ENCODE data around the gene POLK.
A peak's percentile ranks its signal among the peaks of the same experiment; 100 is the strongest.

Gene POLK

DNA sequence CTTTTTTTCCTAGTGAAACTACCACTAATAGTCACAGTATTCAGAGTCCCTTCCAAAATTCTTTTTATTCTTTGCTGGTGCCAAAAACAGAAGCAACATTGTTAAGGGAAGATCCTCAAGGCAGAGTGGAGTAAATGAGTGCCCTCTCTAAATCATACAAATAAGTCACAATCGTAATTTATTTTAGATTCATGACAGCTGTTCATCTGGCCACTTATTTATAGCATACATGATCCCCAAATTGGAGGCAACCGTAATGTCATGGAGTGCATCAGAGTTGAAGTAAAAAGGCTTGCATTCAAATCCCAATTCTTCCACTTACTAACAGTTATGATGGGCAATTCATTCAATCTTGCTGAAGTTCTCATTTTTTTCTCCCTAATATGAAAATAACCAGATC is 33.4 kb downstream of the POLK start:
- no peak for DNase-seq (ENCODE audit: low read depth)

DNA sequence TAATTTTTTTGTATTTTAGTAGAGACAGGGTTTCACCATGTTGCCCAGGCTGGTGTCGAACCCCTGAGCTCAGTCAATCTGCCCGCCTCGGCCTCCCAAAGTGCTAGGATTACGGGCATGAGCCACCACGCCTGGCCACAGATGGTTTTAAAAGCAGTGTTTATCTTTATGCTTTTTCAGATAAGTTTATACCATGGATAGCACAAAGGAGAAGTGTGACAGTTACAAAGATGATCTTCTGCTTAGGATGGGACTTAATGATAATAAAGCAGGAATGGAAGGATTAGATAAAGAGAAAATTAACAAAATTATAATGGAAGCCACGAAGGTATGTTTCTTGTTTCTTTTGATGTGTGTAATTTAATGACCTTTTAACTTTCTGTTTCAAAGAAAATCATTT is 35.1 kb downstream of the POLK start:
- H3K4me3 ChIP-seq (ENCODE audit: low read length), result no peak overlapping the region
- TF ChIP-seq, protein P1, sequence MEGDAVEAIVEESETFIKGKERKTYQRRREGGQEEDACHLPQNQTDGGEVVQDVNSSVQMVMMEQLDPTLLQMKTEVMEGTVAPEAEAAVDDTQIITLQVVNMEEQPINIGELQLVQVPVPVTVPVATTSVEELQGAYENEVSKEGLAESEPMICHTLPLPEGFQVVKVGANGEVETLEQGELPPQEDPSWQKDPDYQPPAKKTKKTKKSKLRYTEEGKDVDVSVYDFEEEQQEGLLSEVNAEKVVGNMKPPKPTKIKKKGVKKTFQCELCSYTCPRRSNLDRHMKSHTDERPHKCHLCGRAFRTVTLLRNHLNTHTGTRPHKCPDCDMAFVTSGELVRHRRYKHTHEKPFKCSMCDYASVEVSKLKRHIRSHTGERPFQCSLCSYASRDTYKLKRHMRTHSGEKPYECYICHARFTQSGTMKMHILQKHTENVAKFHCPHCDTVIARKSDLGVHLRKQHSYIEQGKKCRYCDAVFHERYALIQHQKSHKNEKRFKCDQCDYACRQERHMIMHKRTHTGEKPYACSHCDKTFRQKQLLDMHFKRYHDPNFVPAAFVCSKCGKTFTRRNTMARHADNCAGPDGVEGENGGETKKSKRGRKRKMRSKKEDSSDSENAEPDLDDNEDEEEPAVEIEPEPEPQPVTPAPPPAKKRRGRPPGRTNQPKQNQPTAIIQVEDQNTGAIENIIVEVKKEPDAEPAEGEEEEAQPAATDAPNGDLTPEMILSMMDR (conservative IDR thresholded peaks at IDR 0.05; ENCODE audit: low read length), result no peak
- DNase-seq (ENCODE audit: low read depth), result no peak

More for the DNA sequence above, 33.4 kb downstream of the POLK start:
- H3K4me3 ChIP-seq (ENCODE audit: low read length), result no peak overlapping the region
- TF ChIP-seq, protein P1 (conservative IDR thresholded peaks at IDR 0.05; ENCODE audit: low read length), result no peak

DNA sequence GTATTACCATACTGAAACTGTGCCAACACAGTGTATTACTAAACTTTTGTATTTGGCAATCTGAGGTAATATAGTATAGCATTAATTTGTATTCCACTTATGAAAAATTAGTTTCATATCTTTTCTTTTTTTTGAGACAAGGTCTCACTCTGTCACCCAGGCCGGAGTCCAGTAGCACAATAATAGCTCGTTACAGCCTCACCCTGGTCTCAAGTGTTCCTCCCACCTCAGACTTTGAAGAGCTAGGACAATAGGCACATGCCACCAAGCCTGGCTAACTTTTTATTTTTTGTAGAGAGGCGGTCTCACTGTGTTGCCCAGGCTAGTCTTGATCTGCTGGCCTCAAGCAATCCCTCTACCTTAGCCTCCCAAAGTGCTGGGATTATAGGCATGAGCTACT is 36.1 kb downstream of the POLK start:
- TF ChIP-seq, protein P1 (conservative IDR thresholded peaks at IDR 0.05; ENCODE audit: low read length), result no peak
- no peak for DNase-seq (ENCODE audit: low read depth)
- H3K4me3 ChIP-seq (ENCODE audit: low read length), result no peak overlapping the region

DNA sequence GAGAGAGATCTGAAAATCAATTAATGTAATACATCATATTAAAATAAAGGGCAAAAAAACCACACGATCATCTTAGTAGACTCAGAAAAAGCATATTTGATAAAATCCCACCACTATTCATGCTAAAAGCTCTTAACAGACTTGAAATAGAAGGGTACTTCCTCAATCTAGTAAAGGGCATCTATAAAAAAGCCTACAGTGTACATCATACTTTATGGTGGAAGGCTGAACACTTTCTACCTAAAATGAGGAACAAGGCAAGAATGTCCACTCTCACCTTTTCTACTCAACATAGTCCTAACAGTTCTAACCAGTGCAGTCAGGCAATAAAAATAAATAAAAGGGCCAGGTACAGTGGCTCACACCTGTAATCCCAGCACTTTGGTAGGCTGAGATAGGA is 38.9 kb downstream of the POLK start:
- TF ChIP-seq, protein P1 (conservative IDR thresholded peaks at IDR 0.05; ENCODE audit: low read length), result no peak
- H3K4me3 ChIP-seq (ENCODE audit: low read length), result no peak overlapping the region
- DNase-seq (ENCODE audit: low read depth), result no peak

DNA sequence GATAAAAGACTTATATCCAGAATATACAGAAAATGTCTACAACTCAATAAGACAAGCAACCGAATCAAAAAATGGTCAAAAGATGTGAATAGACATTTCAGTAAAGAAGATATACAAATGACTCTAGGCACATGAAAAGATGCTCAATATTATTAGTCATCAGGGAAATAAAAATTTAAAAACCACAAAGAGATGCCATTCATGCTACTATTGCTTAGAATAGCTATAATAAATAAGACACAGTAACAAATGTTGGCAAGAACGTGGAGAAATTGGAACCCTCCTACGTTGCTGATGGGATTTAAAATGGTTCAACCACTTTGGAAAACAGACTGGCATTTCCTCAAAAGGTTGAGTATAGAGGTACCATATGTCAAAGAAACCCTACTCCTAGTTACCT is 39.8 kb downstream of the POLK start:
- TF ChIP-seq, protein P1 (conservative IDR thresholded peaks at IDR 0.05; ENCODE audit: low read length), result no peak
- no peak overlapping the region for H3K4me3 ChIP-seq (ENCODE audit: low read length)
- DNase-seq (ENCODE audit: low read depth), result peak; percentile 74

DNA sequence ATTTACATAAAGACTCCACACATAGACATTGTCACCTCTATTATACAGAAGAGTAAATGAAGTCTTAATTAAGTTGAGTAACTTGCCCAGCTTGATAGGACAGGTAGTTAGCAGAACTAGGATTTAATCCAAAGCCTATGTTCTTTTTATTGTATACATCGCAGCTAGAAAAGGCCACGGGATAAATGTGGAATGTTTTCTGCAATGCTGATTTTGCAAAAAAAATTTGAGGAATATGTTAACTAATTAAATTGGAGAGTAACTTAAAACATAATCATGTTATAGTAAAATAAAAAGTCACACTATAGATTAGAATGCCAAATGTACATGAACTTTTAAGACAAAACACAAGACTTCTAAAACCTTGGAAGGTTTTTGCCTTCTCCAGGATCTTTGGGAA is 41.1 kb downstream of the POLK start:
- TF ChIP-seq, protein P1 (conservative IDR thresholded peaks at IDR 0.05; ENCODE audit: low read length), result no peak
- no peak for DNase-seq (ENCODE audit: low read depth)
- no peak overlapping the region for H3K4me3 ChIP-seq (ENCODE audit: low read length)

DNA sequence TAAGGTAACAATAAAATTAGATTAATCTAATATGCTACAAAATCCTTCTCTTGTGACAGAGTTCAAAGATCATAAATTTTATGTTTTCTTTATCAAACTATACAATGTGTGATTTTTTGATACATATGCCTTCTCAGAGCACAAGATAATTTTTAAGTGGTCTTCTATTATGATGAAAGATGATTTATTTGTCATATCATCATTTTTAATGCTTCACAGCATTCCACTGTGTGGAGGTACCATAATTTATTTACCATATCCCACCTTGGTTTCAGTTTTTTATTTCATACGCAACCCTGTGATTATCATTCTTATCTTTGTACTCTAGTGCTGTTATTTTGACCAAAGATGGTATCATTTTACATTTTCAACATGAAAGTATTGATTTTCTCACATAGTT is 41.7 kb downstream of the POLK start:
- DNase-seq (ENCODE audit: low read depth), result no peak
- TF ChIP-seq, protein P1 (conservative IDR thresholded peaks at IDR 0.05; ENCODE audit: low read length), result no peak
- H3K4me3 ChIP-seq (ENCODE audit: low read length), result no peak overlapping the region
